Stimulated activated CD8-positive, alpha-beta memory T cell treated with anti-CD3 and anti-CD28 coated beads, Interleukin-4, amount 100 ng/mL, for 1 hour (primary cell): ENCODE data around the gene SPINDOC.
"Not testable (repeated sequence)": the region's sequence is repeated elsewhere in the genome, so short reads cannot be mapped to it uniquely, and the experiment has no call there.

Source experiments
- DNase-seq, 2 donors: peaks; one replicate each; pipeline ENCODE4 v3.0.0-alpha.2; 2020; ENCODE audit warnings: low read depth in 2 of 2, low spot score in 1 of 2

SPINDOC gene

GRCh38 chr11:63785823-63786222 lies 27.4 kb upstream of the SPINDOC start:
- no peak for DNase-seq

- DNase-seq = no peak
Measured at GRCh38 chr11:63791495-63792167, 21.6 kb upstream of the SPINDOC start.

DNA sequence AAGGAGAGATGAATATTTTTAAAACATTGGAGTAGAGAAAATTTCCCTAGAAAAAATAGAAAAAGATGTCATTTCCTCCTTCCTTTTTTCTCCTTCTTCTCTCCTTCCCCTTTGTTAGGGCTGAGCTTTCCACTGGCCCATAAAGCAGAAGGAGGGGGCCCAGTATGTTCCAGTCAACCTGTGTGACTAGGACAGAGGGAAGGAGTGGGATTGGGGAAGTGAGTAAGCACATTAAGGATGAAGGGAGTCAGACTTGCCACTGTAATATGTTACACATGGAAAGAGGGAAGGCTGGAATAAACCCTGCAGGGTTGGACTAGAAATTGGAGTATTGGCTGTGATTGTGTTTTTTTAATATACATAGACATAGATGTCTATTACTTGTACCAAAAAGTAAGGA lies 20.1 kb upstream of the SPINDOC start:
- no peak for DNase-seq

DNA sequence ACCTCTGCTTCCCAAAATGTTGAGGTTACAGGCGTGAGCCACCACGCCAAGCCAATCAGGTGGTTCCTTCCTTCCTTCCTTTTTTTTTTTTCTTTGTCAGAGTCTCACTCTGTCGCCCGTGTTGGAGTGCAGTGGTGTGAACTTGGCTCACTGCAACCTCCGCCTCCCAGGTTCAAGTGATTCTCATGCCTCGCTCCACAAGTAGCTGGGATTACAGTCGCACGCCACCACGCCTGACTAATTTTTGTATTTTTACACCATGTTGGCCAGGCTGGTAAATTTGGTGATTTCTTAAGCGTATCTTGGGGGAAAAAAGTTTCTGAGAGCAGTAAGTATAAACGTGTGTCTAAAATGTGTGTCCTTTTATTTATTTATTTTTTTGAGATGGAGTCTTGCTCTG lies 18.2 kb upstream of the SPINDOC start:
- DNase-seq = no peak

DNA sequence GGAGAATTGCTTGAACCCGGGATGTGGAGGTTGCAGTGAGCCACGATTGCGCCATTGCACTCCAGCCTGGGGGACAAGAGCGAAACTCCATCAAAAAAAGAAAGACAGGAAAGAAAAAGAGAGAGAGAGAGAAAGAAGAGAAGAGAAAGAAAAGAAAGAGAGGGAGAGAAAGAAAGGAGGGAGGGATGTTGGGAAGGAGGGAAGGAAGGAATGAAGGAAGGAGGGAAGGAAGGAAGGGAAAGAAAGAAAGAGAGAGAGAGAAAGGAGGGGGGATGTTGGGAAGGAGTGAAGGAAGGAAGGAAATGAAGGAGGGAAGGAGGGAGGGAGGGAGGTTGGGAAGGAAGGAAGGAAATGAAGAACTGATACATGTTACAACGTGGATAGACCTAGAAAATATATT lies 12.3 kb upstream of the SPINDOC start:
- DNase-seq = no peak

- DNase-seq = no peak
Measured at GRCh38 chr11:63802637-63803414, 10.4 kb upstream of the SPINDOC start.

DNA sequence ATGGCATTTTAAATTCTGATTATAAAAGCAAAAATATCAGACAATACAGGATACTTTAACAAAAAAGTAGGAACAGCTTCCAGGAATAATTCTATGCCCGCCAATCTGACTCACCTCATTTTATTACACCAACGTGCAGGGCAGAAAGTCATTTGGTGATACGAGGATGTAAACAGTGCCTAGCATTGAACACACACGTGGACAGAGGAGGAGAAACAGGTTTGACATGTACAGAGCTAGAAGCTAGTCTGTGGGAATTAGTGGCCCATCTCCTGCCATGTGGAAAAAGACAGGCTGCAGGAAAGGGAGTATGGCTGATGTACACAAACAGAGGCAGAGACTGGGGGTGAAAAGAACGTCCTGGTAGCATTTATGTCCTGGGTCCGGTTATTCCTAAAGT lies 9.0 kb upstream of the SPINDOC start:
- no peak for DNase-seq

DNA sequence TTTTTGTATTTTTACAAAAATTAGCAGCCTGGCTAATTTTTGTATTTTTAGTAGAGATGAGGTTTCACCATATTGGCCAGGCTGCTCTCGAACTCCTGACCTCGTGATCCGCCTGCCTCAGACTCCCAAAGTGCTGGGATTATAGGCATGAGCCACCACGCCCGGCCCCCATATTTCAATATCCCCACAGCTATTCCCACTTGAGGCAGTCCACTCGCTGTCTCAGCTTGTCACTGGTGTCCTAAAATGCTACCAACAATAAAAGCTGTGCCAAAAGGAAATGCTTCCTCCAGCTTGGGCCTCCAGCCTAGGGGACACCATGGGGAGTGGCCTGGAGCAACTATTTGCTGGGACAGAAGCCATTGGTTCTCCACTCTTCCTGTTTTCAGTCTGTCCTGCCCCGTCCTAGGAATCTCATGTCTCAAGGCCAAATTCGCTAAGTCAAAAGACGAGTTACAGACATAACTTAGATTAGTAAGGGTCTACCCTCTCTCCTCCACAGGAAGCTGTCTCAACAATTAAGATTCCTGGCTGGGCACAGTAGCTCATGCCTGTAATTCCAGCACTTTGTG lies 7.3 kb upstream of the SPINDOC start:
- no peak for DNase-seq

DNA sequence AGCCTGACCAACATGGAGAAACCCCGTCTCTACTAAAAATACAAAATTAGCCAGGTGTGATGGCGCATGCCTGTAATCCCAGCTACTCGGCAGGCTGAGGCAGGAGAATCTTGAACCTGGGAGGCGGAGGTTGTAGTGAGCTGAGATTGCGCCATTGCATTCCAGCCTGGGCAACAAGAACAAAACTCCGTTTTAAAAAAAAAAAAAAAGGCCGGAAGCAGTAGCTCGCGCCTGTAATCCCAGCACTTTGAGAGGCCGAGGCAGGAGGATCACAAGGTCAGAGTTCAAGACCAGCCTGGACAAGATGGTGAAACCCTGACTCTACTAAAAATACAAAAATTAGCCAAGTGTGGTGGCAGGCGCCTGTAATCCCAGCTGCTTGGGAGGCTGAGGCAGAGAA lies 2.9 kb upstream of the SPINDOC start:
- not testable (repeated sequence) for DNase-seq

DNA sequence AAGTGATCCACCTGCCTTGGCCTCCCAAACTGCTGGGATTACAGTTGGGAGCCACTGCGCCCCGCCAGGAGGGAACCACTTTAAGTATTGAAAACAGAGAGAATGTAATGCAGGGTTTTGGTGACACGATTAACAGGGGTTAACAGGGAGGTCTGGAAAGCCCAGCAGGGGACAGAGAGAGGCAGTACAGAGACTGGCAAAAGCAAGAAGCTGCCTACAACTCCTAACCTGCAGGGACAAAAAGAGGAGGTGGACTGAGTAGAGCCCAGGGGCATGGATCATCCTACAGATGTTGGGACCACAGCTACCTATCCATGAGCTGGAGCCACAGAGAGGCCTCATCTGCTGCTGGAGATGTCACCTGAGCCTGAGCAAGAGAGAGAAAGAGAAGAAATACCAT lies 1.7 kb upstream of the SPINDOC start:
- no peak for DNase-seq

GRCh38 chr11:63813563-63814382 lies 517 bp downstream of the SPINDOC start:
- no peak for DNase-seq

- DNase-seq = no peak
Measured at GRCh38 chr11:63814383-63814736, 1.1 kb downstream of the SPINDOC start.

GRCh38 chr11:63816166-63816565 lies 2.9 kb downstream of the SPINDOC start:
- DNase-seq = no peak

DNA sequence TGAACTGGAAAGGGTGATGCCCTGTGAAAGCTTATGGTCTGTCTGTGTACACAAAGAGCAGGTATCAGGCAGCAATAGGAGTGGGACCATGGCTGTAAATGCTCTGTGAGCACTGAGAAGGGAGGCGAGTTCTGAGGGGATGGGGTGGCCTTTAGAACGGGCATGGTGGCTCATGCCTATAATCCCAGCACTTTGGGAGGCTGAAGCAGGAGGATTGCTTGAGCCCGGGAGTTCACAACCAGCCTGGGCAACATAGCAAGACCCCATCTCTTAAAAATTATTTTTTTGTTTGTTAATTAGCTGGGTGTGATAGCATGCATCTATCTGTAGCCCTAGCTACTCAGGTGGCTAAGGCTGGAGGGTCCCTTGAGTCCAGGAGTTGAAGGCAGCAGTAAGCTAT lies 3.5 kb downstream of the SPINDOC start:
- no peak for DNase-seq

GRCh38 chr11:63817758-63818498 lies 4.7 kb downstream of the SPINDOC start:
- no peak for DNase-seq

DNA sequence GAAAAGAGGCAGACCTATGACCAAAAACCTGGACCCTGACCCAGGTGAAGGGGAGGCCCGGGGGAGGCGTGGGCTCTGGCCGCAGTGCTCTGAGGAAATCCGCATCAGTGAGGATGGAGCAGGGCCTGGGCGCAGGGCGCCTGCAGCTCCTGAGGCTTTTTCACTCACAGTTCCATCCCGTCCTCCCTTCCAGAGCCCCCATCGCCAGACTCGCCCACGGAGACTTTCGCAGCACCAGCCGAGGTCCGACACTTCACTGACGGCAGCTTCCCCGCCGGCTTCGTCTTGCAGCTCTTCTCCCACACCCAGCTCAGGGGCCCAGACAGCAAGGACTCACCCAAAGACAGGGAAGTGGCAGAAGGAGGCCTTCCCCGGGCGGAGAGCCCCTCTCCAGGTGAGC lies 5.4 kb downstream of the SPINDOC start:
- no peak for DNase-seq

DNA sequence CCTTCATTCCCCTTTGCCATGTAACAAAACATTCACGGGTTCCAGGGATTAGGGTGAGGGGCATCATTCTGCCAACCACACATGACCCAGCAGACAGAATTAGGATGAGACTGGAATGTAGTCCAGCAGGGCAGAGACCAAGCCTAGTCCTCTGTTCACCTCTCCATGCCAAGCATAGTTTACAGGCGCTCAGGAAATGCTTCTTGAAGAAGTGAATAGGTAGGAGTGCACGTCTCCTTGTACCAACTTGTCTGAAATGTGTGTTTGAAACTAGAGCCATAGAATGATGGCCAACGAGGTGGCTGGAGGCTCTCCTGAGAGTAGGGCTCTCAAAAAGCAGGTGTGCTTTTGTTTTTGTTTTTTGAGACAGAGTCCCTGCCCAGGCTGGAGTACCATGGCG lies 8.2 kb downstream of the SPINDOC start:
- no peak for DNase-seq

GRCh38 chr11:63826471-63827190 lies 13.4 kb downstream of the SPINDOC start:
- no peak for DNase-seq

DNA sequence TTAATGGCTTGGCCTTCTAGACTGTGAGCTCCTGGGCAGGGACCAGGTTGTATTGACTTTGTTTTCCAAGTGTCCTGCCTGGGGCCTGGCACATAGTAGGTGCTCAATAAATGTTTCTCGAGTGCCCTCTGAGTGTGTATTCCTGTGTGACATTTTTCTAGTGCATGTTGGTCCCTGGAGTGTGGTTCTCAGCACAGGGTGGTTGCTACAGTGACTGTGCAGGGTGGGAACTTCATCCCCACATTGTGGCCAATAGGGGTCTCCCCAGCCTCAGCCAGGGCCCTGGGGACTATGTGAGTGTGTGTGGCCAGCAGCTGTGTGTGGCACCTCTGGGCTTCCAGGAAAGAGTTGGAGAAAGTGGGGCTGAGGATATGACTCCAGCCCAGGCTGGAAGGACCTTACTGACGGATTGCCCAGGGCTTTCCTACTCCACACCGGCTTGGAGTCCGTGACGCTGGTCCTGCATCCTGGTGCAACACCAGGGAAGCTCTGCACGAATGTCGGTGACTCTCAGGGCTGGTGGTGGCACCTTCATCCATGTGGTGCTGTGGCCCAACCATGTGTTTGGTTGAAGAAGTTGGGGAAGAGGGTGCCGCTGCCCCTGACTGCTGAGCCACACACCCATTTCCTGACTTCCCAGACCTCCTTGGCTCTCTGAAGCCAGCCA lies 16.7 kb downstream of the SPINDOC start:
- no peak for DNase-seq

GRCh38 chr11:63831326-63831725 lies 18.1 kb downstream of the SPINDOC start:
- DNase-seq = no peak
